ENCODE results near the gene RIT2. TPM values are rescaled to one million over a fixed set of nuclear protein-coding genes. Genes with fewer than 3 reads are reported as not detected.

RIT2 gene
- total RNA-seq, 1 donor from 2014 or later = not detected

GRCh38 chr18:43092539-43092938, 22.9 kb downstream of the RIT2 start:
- DNase-seq (ENCODE audit: low spot score) = no peak

GRCh38 chr18:43081396-43081795, 34.1 kb downstream of the RIT2 start:
- no peak for DNase-seq (ENCODE audit: low spot score)

- no peak for DNase-seq (ENCODE audit: low spot score)
These were observed 34.8 kb downstream of the RIT2 start for GRCh38 chr18:43080671-43081070.

- DNase-seq (ENCODE audit: low spot score) = no peak
These were observed 36.1 kb downstream of the RIT2 start for GRCh38 chr18:43079422-43079821.

- DNase-seq (ENCODE audit: low spot score) = no peak
These were observed 36.9 kb downstream of the RIT2 start for GRCh38 chr18:43078478-43079092.

GRCh38 chr18:43077510-43078308, 37.8 kb downstream of the RIT2 start:
- no peak for DNase-seq (ENCODE audit: low spot score)

GRCh38 chr18:43073771-43074170, 41.7 kb downstream of the RIT2 start:
- no peak for DNase-seq (ENCODE audit: low spot score)

GRCh38 chr18:43068781-43069180, 46.7 kb downstream of the RIT2 start:
- DNase-seq (ENCODE audit: low spot score) = no peak

- DNase-seq (ENCODE audit: low spot score) = no peak
These were observed 47.9 kb downstream of the RIT2 start for GRCh38 chr18:43067570-43067969.

- DNase-seq (ENCODE audit: low spot score) = no peak
These were observed 53.7 kb downstream of the RIT2 start for GRCh38 chr18:43061816-43062215.

- DNase-seq (ENCODE audit: low spot score) = no peak
These were observed 54.2 kb downstream of the RIT2 start for GRCh38 chr18:43061318-43061717.

- DNase-seq (ENCODE audit: low spot score) = no peak
These were observed 55.5 kb downstream of the RIT2 start for GRCh38 chr18:43060020-43060419.

- no peak for DNase-seq (ENCODE audit: low spot score)
These were observed 60.5 kb downstream of the RIT2 start for GRCh38 chr18:43054815-43055519.

- DNase-seq (ENCODE audit: low spot score) = no peak
These were observed 66.5 kb downstream of the RIT2 start for GRCh38 chr18:43049021-43049420.

- no peak for DNase-seq (ENCODE audit: low spot score)
These were observed 69.2 kb downstream of the RIT2 start for GRCh38 chr18:43046322-43046721.

GRCh38 chr18:43043626-43044025, 71.9 kb downstream of the RIT2 start:
- DNase-seq (ENCODE audit: low spot score) = no peak

GRCh38 chr18:43040281-43040680, 75.2 kb downstream of the RIT2 start:
- DNase-seq (ENCODE audit: low spot score) = no peak

GRCh38 chr18:43034683-43035500, 80.6 kb downstream of the RIT2 start:
- DNase-seq (ENCODE audit: low spot score) = no peak

- no peak for DNase-seq (ENCODE audit: low spot score)
These were observed 84.3 kb downstream of the RIT2 start for GRCh38 chr18:43031169-43031568.

- no peak for DNase-seq (ENCODE audit: low spot score)
These were observed 86.1 kb downstream of the RIT2 start for GRCh38 chr18:43029414-43029813.

GRCh38 chr18:43022874-43023273, 92.6 kb downstream of the RIT2 start:
- no peak for DNase-seq (ENCODE audit: low spot score)

Measured in mesenteric fat pad (tissue), 1 donor.